Activated T-cell treated with anti-CD3 and anti-CD28 coated beads, Interleukin-2, amount 50 U/mL, for 72 hours (primary cell): ENCODE measurements around the gene ECE1. TPM values are rescaled to one million over a fixed set of nuclear protein-coding genes. Genes with fewer than 3 reads are reported as not detected.

Experiments
- ATAC-seq, 2 donors: fragments of 150-1000 bp; cut with Tn5 transposase; replicated peaks in 1 of 2; 2 replicates each; pipeline ENCODE4 v1.10.0; 2021; ENCODE audit warnings: moderate library complexity in 2 of 2, mild to moderate bottlenecking in 1 of 2
- DNase-seq, 2 donors: peaks; one replicate each; pipeline ENCODE4 v3.0.0; 2021 to 2022; ENCODE audit warnings: mixed read lengths in 1 of 2
- H3K27ac Mint-ChIP-seq: one replicate; pipeline ENCODE4 v1.8.0; 2022; ENCODE audit warnings: mild to moderate bottlenecking, moderate library complexity, mixed read lengths
- H3K27me3 Mint-ChIP-seq: one replicate; pipeline ENCODE4 v1.8.0; 2022; ENCODE audit warnings: low read depth, mixed read lengths
- H3K36me3 Mint-ChIP-seq, 2 donors: one replicate each; pipeline ENCODE4 v1.8.0; 2022; ENCODE audit warnings: mixed read lengths in 2 of 2, mild to moderate bottlenecking in 1 of 2; ENCODE audit not compliant: insufficient read depth in 2 of 2
- H3K4me1 Mint-ChIP-seq: one replicate; pipeline ENCODE4 v1.8.0; 2022; ENCODE audit warnings: low read depth, mixed read lengths
- H3K4me3 Mint-ChIP-seq, 2 donors: one replicate each; pipeline ENCODE4 v1.8.0; 2022; ENCODE audit warnings: mild to moderate bottlenecking in 2 of 2, mixed read lengths in 2 of 2, moderate library complexity in 2 of 2
- H3K9me3 Mint-ChIP-seq, 2 donors: one replicate each; pipeline ENCODE4 v1.8.0; 2022; ENCODE audit warnings: mixed read lengths in 2 of 2
- total RNA-seq, 2 donors: library from RNA; stranded (reverse); gene quantifications; one replicate each; pipeline ENCODE4 v1.2.3, GENCODE V29; 2022

Gene ECE1
- total RNA-seq, 2 donors from 2014 or later, result 159 to 193 TPM

GRCh38 chr1:21312407-21312992, 22.2 kb upstream of the ECE1 start:
- no peak overlapping the region for H3K27ac Mint-ChIP-seq
- DNase-seq (no peak), ATAC-seq (no peak)
- H3K9me3 Mint-ChIP-seq, result peaks cover 0 to 1% of the 10 kb centered on the region in 2 donors
- no peak overlapping the region for H3K4me3 Mint-ChIP-seq
- no peaks in the 10 kb centered on the region for H3K27me3 Mint-ChIP-seq
- H3K4me1 Mint-ChIP-seq, result peaks cover 58% of the 10 kb centered on the region
- H3K36me3 Mint-ChIP-seq, result peaks cover 2 to 14% of the 10 kb centered on the region in 2 donors

GRCh38 chr1:21311016-21311415, 20.8 kb upstream of the ECE1 start:
- peaks cover 66% of the 10 kb centered on the region for H3K4me1 Mint-ChIP-seq
- H3K27ac Mint-ChIP-seq, result no peak overlapping the region
- peaks cover 2 to 14% of the 10 kb centered on the region in 2 donors for H3K36me3 Mint-ChIP-seq
- DNase-seq, result no peak
- no peaks in the 10 kb centered on the region for H3K27me3 Mint-ChIP-seq
- ATAC-seq, result no peak
- peaks cover 0 to 1% of the 10 kb centered on the region in 2 donors for H3K9me3 Mint-ChIP-seq
- no peak overlapping the region for H3K4me3 Mint-ChIP-seq

- peak overlapping the region in 1 of 2 donors; percentile 29 for H3K4me3 Mint-ChIP-seq
- H3K4me1 Mint-ChIP-seq, result peaks cover 74% of the 10 kb centered on the region
- H3K27me3 Mint-ChIP-seq, result no peaks in the 10 kb centered on the region
- peak overlapping the region; percentile 42 for H3K27ac Mint-ChIP-seq
- peaks cover 2 to 12% of the 10 kb centered on the region in 2 donors for H3K36me3 Mint-ChIP-seq
- H3K9me3 Mint-ChIP-seq, result peaks cover 0 to 1% of the 10 kb centered on the region in 2 donors
- ATAC-seq (no peak), DNase-seq (no peak)
These were observed 18.8 kb upstream of the ECE1 start for GRCh38 chr1:21308847-21309652.

GRCh38 chr1:21308330-21308729, 18.1 kb upstream of the ECE1 start:
- H3K27me3 Mint-ChIP-seq, result no peaks in the 10 kb centered on the region
- peaks cover 2 to 12% of the 10 kb centered on the region in 2 donors for H3K36me3 Mint-ChIP-seq
- DNase-seq (no peak), ATAC-seq (no peak)
- peaks cover 74% of the 10 kb centered on the region for H3K4me1 Mint-ChIP-seq
- peaks cover 0 to 1% of the 10 kb centered on the region in 2 donors for H3K9me3 Mint-ChIP-seq
- no peak overlapping the region for H3K4me3 Mint-ChIP-seq
- H3K27ac Mint-ChIP-seq, result no peak overlapping the region

- ATAC-seq, result peak; percentile 41 to 54
- H3K4me3 Mint-ChIP-seq, result no peak overlapping the region
- H3K27ac Mint-ChIP-seq, result peak overlapping the region; percentile 60
- H3K9me3 Mint-ChIP-seq, result peaks cover 0 to 1% of the 10 kb centered on the region in 2 donors
- H3K36me3 Mint-ChIP-seq, result peaks cover 2 to 12% of the 10 kb centered on the region in 2 donors
- no peaks in the 10 kb centered on the region for H3K27me3 Mint-ChIP-seq
- H3K4me1 Mint-ChIP-seq, result peaks cover 73% of the 10 kb centered on the region
- DNase-seq, result no peak
These were observed 17.5 kb upstream of the ECE1 start for GRCh38 chr1:21307663-21308305.

- DNase-seq, result no peak
- H3K4me3 Mint-ChIP-seq, result peak overlapping the region; percentile 27 to 39
These were observed 16.9 kb upstream of the ECE1 start for GRCh38 chr1:21307210-21307609.

GRCh38 chr1:21305900-21306189, 15.6 kb upstream of the ECE1 start:
- DNase-seq, result no peak
- Mint-ChIP-seq H3K27ac (no peak overlapping the region), H3K9me3 (peaks cover 0 to 1% of the 10 kb centered on the region in 2 donors), H3K4me3 (no peak overlapping the region), H3K27me3 (no peaks in the 10 kb centered on the region), H3K4me1 (peaks cover 73% of the 10 kb centered on the region), H3K36me3 (peaks cover 2 to 9% of the 10 kb centered on the region in 2 donors)
- no peak for ATAC-seq

More at GRCh38 chr1:21307210-21307609, 16.9 kb upstream of the ECE1 start:
- Mint-ChIP-seq H3K9me3 (peaks cover 0 to 1% of the 10 kb centered on the region in 2 donors), H3K36me3 (peaks cover 2 to 12% of the 10 kb centered on the region in 2 donors), H3K27ac (peak overlapping the region; percentile 55), H3K4me1 (peaks cover 76% of the 10 kb centered on the region), H3K27me3 (no peaks in the 10 kb centered on the region)
- peak; percentile 46 to 50 for ATAC-seq

- ATAC-seq (no peak), DNase-seq (no peak)
- H3K4me3 Mint-ChIP-seq, result no peak overlapping the region
- no peak overlapping the region for H3K27ac Mint-ChIP-seq
- H3K9me3 Mint-ChIP-seq, result no peaks in the 10 kb centered on the region
- H3K27me3 Mint-ChIP-seq, result no peaks in the 10 kb centered on the region
- peaks cover 0 to 4% of the 10 kb centered on the region in 2 donors for H3K36me3 Mint-ChIP-seq
- H3K4me1 Mint-ChIP-seq, result peaks cover 72% of the 10 kb centered on the region
These were observed 15.1 kb upstream of the ECE1 start for GRCh38 chr1:21305155-21305899.

- H3K27me3 Mint-ChIP-seq, result no peaks in the 10 kb centered on the region
- no peaks in the 10 kb centered on the region for H3K9me3 Mint-ChIP-seq
- H3K27ac Mint-ChIP-seq, result peak overlapping the region; percentile 78
- DNase-seq (no peak), ATAC-seq (no peak)
- peaks cover 0 to 2% of the 10 kb centered on the region in 2 donors for H3K36me3 Mint-ChIP-seq
- peak overlapping the region in 1 of 2 donors; percentile 6 for H3K4me3 Mint-ChIP-seq
- H3K4me1 Mint-ChIP-seq, result peaks cover 70% of the 10 kb centered on the region
These were observed 14.2 kb upstream of the ECE1 start for GRCh38 chr1:21304488-21304887.

- H3K9me3 Mint-ChIP-seq, result no peaks in the 10 kb centered on the region
- DNase-seq (no peak), ATAC-seq (no peak)
- peak overlapping the region; percentile 56 for H3K27ac Mint-ChIP-seq
- H3K4me3 Mint-ChIP-seq, result no peak overlapping the region
- H3K36me3 Mint-ChIP-seq, result peaks cover 3% of the 10 kb centered on the region in 2 donors
- peaks cover 70% of the 10 kb centered on the region for H3K4me1 Mint-ChIP-seq
- H3K27me3 Mint-ChIP-seq, result no peaks in the 10 kb centered on the region
These were observed 12.8 kb upstream of the ECE1 start for GRCh38 chr1:21302747-21303715.

GRCh38 chr1:21301794-21302440, 11.7 kb upstream of the ECE1 start:
- ATAC-seq (no peak), DNase-seq (no peak)
- Mint-ChIP-seq H3K27ac (no peak overlapping the region), H3K36me3 (peaks cover 3 to 4% of the 10 kb centered on the region in 2 donors), H3K4me3 (no peak overlapping the region), H3K4me1 (peaks cover 70% of the 10 kb centered on the region), H3K27me3 (no peaks in the 10 kb centered on the region), H3K9me3 (no peaks in the 10 kb centered on the region)
